CD4-positive, alpha-beta T cell (primary cell): Measurements from ENCODE around the gene IRX4. TPM values are rescaled to one million over a fixed set of nuclear protein-coding genes. Genes with fewer than 3 reads are reported as not detected.

Experiments
- ATAC-seq: fragments of 200-7000 bp; cut with Tn5 transposase; one replicate; pipeline ENCODE4 v1.10.0; 2022; ENCODE audit warnings: mild to moderate bottlenecking; ENCODE audit not compliant: poor library complexity
- CTCF ChIA-PET: fragments of 350-600 bp; sonication (Branson Sonifier 250); formaldehyde crosslinking; loops from one replicate; lab custom pipeline; 2021; ENCODE audit warnings: antibody characterized with exemption, inconsistent platforms; lab: Charles Lee
- POLR2A ChIA-PET: fragments of 350-600 bp; sonication (Branson Sonifier 250); formaldehyde crosslinking; loops from one replicate; lab custom pipeline; 2021; ENCODE audit warnings: antibody characterized with exemption, inconsistent platforms; lab: Charles Lee
- DNase-seq, 14 experiments: peaks; one replicate each; pipeline ENCODE4 v3.0.0-alpha.2; 2013 to 2020; ENCODE audit warnings: mixed read lengths in 2 of 14
- H3K27ac ChIP-seq, 2 donors: one replicate each; pipeline versions ENCODE4 v1.5.1 to v1.7.0; 2013; ENCODE audit warnings: low read length in 2 of 2, low read depth in 1 of 2, mild to moderate bottlenecking in 1 of 2
- H3K27me3 ChIP-seq, 2 experiments: 1 replicate in 1 of 2; 2 replicates in 1 of 2; pipeline versions ENCODE4 v1.6.1 to v1.7.0; 2013; ENCODE audit warnings: low read length in 2 of 2, control low read depth in 1 of 2, mild to moderate bottlenecking in 1 of 2, moderate library complexity in 1 of 2; ENCODE audit not compliant: insufficient read depth in 2 of 2, control insufficient read depth in 1 of 2
- H3K36me3 ChIP-seq: one replicate; pipeline ENCODE4 v1.6.1; 2013; ENCODE audit warnings: low read length, control low read depth; ENCODE audit not compliant: insufficient read depth
- H3K4me1 ChIP-seq: one replicate; pipeline ENCODE4 v1.6.1; 2013; ENCODE audit warnings: low read length, control low read depth; ENCODE audit not compliant: insufficient read depth
- H3K4me3 ChIP-seq: one replicate; pipeline ENCODE4 v1.5.1; 2013; ENCODE audit warnings: mild to moderate bottlenecking, low read length, moderate library complexity
- H3K9me3 ChIP-seq, 2 experiments: 1 replicate in 1 of 2; 2 replicates in 1 of 2; pipeline versions ENCODE4 v1.6.1 to v1.7.0; 2013; ENCODE audit warnings: low read length in 2 of 2, mild to moderate bottlenecking in 2 of 2, control low read depth in 1 of 2, moderate library complexity in 1 of 2; ENCODE audit not compliant: control insufficient read depth in 1 of 2, insufficient read depth in 1 of 2
- H3K27ac Mint-ChIP-seq: one replicate; pipeline ENCODE4 v1.8.0; 2020; ENCODE audit warnings: mixed read lengths
- H3K27me3 Mint-ChIP-seq: one replicate; pipeline ENCODE4 v1.8.0; 2021; ENCODE audit warnings: mixed read lengths
- H3K36me3 Mint-ChIP-seq: one replicate; pipeline ENCODE4 v1.8.0; 2021; ENCODE audit warnings: low read depth, mixed read lengths
- H3K4me1 Mint-ChIP-seq: one replicate; pipeline ENCODE4 v1.8.0; 2021; ENCODE audit warnings: low read depth, mixed read lengths
- H3K4me3 Mint-ChIP-seq: one replicate; pipeline ENCODE4 v1.8.0; 2020; ENCODE audit warnings: mild to moderate bottlenecking, mixed read lengths
- H3K9me3 Mint-ChIP-seq: one replicate; pipeline ENCODE4 v1.8.0; 2020; ENCODE audit warnings: mixed read lengths
- CTCF ChIP-seq: fragments of 200-600 bp; IDR thresholded peaks from one replicate; pipeline ENCODE4 v1.8.0; 2022; ENCODE audit warnings: antibody characterized with exemption, mild to moderate bottlenecking
- intact Hi-C, 2 experiments: fragments of 100-400 bp; cut with DNase I in 1 of 2; cut with micrococcal nuclease in 1 of 2; formaldehyde crosslinking; loops; one replicate each; pipeline versions ENCODE4 v1.15.1 to v1.9.0; 2023 to 2025; cut with DNase I, micrococcal nuclease
- total RNA-seq, 174 experiments: library from RNA in 2 of 174; stranded (reverse) in 2 of 174; gene quantifications; one replicate each; pipeline ENCODE4 v1.2.3 and lab custom pipeline; 2021 to 2026

The IRX4 gene
- total RNA-seq, 2 experiments from 2014 or later: not detected

- no peaks in the 10 kb centered on the region for H3K9me3 ChIP-seq
- no peak for TF ChIP-seq CTCF
- H3K4me3 ChIP-seq: no peak overlapping the region
- intact Hi-C loops: no loop called here
- peaks cover 2 to 15% of the 10 kb centered on the region in 2 experiments for H3K27me3 ChIP-seq
- H3K36me3 Mint-ChIP-seq: no peaks in the 10 kb centered on the region
- H3K9me3 Mint-ChIP-seq: no peaks in the 10 kb centered on the region
- ATAC-seq (no peak), DNase-seq (peak in 1 of 14 experiments; percentile 23)
- CTCF ChIA-PET: no interaction called here
- no peak overlapping the region for H3K27ac Mint-ChIP-seq
- no peaks in the 10 kb centered on the region for H3K4me1 Mint-ChIP-seq
- H3K36me3 ChIP-seq: no peaks in the 10 kb centered on the region
- H3K4me1 ChIP-seq: no peaks in the 10 kb centered on the region
- peaks cover 19% of the 10 kb centered on the region for H3K27me3 Mint-ChIP-seq
- H3K27ac ChIP-seq: no peak overlapping the region
- POLR2A ChIA-PET: no interaction called here
- no peak overlapping the region for H3K4me3 Mint-ChIP-seq
Observed at GRCh38 chr5:1923341-1923740, 40.6 kb upstream of the IRX4 start.

GRCh38 chr5:1921711-1922110 lies 39.0 kb upstream of the IRX4 start:
- Histone ChIP-seq H3K36me3 (no peaks in the 10 kb centered on the region), H3K4me3 (no peak overlapping the region), H3K27me3 (peaks cover 2 to 5% of the 10 kb centered on the region in 2 experiments), H3K9me3 (peaks cover 0 to 2% of the 10 kb centered on the region in 2 experiments), H3K27ac (no peak overlapping the region), H3K4me1 (no peaks in the 10 kb centered on the region)
- no peaks in the 10 kb centered on the region for H3K9me3 Mint-ChIP-seq
- no peaks in the 10 kb centered on the region for H3K36me3 Mint-ChIP-seq
- no peak overlapping the region for H3K27ac Mint-ChIP-seq
- intact Hi-C loops: no loop called here
- H3K4me1 Mint-ChIP-seq: no peaks in the 10 kb centered on the region
- H3K4me3 Mint-ChIP-seq: no peak overlapping the region
- peaks cover 24% of the 10 kb centered on the region for H3K27me3 Mint-ChIP-seq
- POLR2A ChIA-PET: no interaction called here
- no peak for TF ChIP-seq CTCF
- no peak for DNase-seq
- CTCF ChIA-PET: no interaction called here
- no peak for ATAC-seq

- no peak overlapping the region for H3K27ac Mint-ChIP-seq
- H3K36me3 ChIP-seq: no peaks in the 10 kb centered on the region
- H3K4me3 ChIP-seq: no peak overlapping the region
- no peaks in the 10 kb centered on the region for H3K36me3 Mint-ChIP-seq
- no peak for TF ChIP-seq CTCF
- H3K9me3 Mint-ChIP-seq: no peaks in the 10 kb centered on the region
- no peak overlapping the region for H3K27ac ChIP-seq
- CTCF ChIA-PET: no interaction called here
- no peak for DNase-seq
- intact Hi-C loops: no loop called here
- ATAC-seq: no peak
- H3K27me3 Mint-ChIP-seq: peaks cover 24% of the 10 kb centered on the region
- H3K4me1 ChIP-seq: no peaks in the 10 kb centered on the region
- H3K4me1 Mint-ChIP-seq: no peaks in the 10 kb centered on the region
- H3K4me3 Mint-ChIP-seq: no peak overlapping the region
- H3K9me3 ChIP-seq: peaks cover 0 to 21% of the 10 kb centered on the region in 2 experiments
- H3K27me3 ChIP-seq: peaks cover 0 to 2% of the 10 kb centered on the region in 2 experiments
- POLR2A ChIA-PET: no interaction called here
Observed at GRCh38 chr5:1919750-1920149, 37.0 kb upstream of the IRX4 start.
